ENCODE results near the gene SDC3. TPM values are rescaled to one million over a fixed set of nuclear protein-coding genes. Genes with fewer than 3 reads are reported as not detected.

Gene SDC3
- total RNA-seq, 1 experiment from 2014 or later: 7.7 TPM

DNA sequence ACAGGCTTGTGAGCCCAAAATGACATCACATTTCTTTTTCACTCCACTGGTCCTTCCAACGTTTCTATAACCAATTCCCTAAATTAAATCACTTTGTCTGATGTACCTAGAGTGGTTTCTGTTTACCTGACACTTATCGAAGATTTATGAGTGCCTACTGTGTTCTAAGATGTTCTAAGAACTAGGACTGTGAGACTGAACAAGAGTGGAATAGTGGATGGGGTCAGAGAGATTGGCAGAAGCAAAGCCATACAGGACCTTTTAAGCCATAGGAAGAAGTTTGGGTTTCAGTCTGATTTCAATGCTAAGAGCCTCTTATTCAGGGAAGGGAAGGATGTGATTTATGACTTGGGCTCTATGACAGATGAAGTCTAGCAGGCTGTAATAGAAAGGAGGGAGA, 78.7 kb downstream of the SDC3 start:
- Histone ChIP-seq H3K9me3 (ENCODE audit: low read depth, low read length, poor library complexity, severe bottlenecking) (no peaks in the 10 kb centered on the region), H3K27ac (ENCODE audit: low read depth, low read length, poor library complexity, severe bottlenecking) (no peak overlapping the region), H3K36me3 (ENCODE audit: insufficient read depth, low read length, poor library complexity, severe bottlenecking) (no peaks in the 10 kb centered on the region), H3K4me3 (ENCODE audit: low read depth, low read length, poor library complexity, severe bottlenecking) (no peak overlapping the region), H3K4me1 (ENCODE audit: insufficient read depth, low read length, poor library complexity, severe bottlenecking) (no peaks in the 10 kb centered on the region), H3K27me3 (replicated peaks; ENCODE audit: insufficient read depth, low read depth, low read length, poor library complexity) (peaks cover 51% of the 10 kb centered on the region)
- CTCF ChIA-PET: no interaction called here
- TF ChIP-seq EZH2 (IDR thresholded peaks at IDR 0.05; ENCODE audit: borderline replicate concordance, low read depth, low read length, poor library complexity, severe bottlenecking): no peak
- TF ChIP-seq, protein P1, sequence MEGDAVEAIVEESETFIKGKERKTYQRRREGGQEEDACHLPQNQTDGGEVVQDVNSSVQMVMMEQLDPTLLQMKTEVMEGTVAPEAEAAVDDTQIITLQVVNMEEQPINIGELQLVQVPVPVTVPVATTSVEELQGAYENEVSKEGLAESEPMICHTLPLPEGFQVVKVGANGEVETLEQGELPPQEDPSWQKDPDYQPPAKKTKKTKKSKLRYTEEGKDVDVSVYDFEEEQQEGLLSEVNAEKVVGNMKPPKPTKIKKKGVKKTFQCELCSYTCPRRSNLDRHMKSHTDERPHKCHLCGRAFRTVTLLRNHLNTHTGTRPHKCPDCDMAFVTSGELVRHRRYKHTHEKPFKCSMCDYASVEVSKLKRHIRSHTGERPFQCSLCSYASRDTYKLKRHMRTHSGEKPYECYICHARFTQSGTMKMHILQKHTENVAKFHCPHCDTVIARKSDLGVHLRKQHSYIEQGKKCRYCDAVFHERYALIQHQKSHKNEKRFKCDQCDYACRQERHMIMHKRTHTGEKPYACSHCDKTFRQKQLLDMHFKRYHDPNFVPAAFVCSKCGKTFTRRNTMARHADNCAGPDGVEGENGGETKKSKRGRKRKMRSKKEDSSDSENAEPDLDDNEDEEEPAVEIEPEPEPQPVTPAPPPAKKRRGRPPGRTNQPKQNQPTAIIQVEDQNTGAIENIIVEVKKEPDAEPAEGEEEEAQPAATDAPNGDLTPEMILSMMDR (conservative IDR thresholded peaks at IDR 0.05; ENCODE audit: low read depth, low read length): no peak
- DNase-seq (ENCODE audit: low spot score): no peak
- no TSS peak for BruUV-seq (replicated peaks)
- POLR2A ChIA-PET (ENCODE audit: low non-redundant PET): no interaction called here
- intact Hi-C loops (cut with micrococcal nuclease; ENCODE audit: unreplicated experiment): no loop called here

DNA sequence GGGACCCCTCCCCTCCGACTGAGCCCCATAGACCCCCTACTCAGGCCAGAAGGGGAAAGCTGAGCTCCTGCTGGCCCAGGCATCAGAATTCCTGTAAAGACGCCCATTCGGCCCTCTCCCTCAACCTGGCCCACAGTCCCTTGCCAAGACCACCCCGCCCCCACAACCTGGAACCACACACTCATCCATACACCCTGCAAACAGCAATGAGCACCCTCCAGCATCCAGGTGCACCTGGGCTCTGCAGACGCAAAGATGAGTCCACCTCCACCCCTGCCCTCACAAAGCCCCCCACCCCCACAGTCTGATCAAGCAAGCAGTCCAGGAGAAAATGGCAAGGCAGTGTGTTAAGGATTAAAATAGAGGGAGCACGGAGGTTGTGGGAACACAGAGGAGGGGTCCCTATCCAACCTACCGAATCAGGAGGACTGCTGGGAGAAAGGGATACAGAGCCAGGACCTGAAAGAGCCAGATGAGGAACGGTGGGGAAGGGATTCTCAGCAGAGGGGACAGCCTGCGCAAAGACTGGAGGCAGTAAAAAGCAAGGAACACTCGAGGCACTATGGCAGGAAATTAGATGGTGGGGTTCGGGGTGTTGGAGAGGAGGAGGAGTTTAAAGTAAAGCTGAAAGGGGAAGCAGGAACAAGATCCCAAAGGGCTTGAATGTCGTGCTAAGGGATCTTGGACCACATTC, 83.7 kb downstream of the SDC3 start:
- no peaks in the 10 kb centered on the region for H3K9me3 ChIP-seq (ENCODE audit: low read depth, low read length, poor library complexity, severe bottlenecking)
- CTCF ChIA-PET: no interaction called here
- POLR2A ChIA-PET (ENCODE audit: low non-redundant PET): no interaction called here
- no peak overlapping the region for H3K27ac ChIP-seq (ENCODE audit: low read depth, low read length, poor library complexity, severe bottlenecking)
- TF ChIP-seq, protein P1 (conservative IDR thresholded peaks at IDR 0.05; ENCODE audit: low read depth, low read length): no peak
- no peak for TF ChIP-seq EZH2 (IDR thresholded peaks at IDR 0.05; ENCODE audit: borderline replicate concordance, low read depth, low read length, poor library complexity, severe bottlenecking)
- BruUV-seq (replicated peaks): no TSS peak
- no peak for DNase-seq (ENCODE audit: low spot score)
- H3K36me3 ChIP-seq (ENCODE audit: insufficient read depth, low read length, poor library complexity, severe bottlenecking): no peaks in the 10 kb centered on the region
- intact Hi-C loops (cut with micrococcal nuclease; ENCODE audit: unreplicated experiment): no loop called here
- H3K4me3 ChIP-seq (ENCODE audit: low read depth, low read length, poor library complexity, severe bottlenecking): no peak overlapping the region
- H3K27me3 ChIP-seq (replicated peaks; ENCODE audit: insufficient read depth, low read depth, low read length, poor library complexity): peaks cover 35% of the 10 kb centered on the region
- peaks cover 6% of the 10 kb centered on the region for H3K4me1 ChIP-seq (ENCODE audit: insufficient read depth, low read length, poor library complexity, severe bottlenecking)

DNA sequence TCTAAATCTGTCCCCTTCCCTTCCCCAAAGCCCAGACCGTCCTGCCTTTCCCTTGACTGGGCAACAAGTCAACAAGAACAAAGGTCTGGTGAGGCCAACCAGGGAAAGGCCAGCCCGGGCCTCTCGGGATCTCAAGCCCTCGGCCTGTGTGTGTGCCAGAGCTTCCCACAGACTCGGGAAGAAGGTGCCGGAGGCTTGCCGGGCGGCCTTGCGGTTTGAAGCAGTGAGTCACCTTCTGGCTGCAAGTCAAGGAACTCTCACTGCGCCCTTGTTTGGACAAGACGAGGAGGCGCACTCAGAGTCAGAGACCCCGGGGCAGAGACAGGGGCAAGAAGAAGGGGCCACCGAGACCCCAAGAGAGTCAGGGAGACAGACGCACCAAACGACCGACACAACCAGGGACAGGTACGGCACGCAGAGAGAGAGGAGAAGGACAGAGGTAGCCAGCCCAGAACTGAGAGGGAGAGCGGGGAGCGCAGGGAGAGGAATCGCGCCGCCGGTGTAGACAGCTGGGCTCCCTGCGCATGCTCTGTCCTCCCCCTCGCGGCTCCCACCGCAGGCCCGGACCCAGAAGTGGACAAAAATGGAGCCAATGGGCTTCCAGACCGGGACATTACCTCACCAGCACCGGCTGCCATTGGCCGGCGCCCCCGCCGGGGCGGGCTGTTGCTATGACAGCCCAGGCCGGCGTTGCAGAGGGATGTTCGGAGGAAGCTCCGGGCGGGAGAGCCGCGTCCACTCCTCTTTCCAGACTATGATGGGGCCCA, 84.4 kb downstream of the SDC3 start:
- peak; percentile 97 for DNase-seq (ENCODE audit: low spot score)
- H3K4me1 ChIP-seq (ENCODE audit: insufficient read depth, low read length, poor library complexity, severe bottlenecking): peaks cover 6% of the 10 kb centered on the region
- no peaks in the 10 kb centered on the region for H3K9me3 ChIP-seq (ENCODE audit: low read depth, low read length, poor library complexity, severe bottlenecking)
- H3K27ac ChIP-seq (ENCODE audit: low read depth, low read length, poor library complexity, severe bottlenecking): no peak overlapping the region
- peaks cover 37% of the 10 kb centered on the region for H3K27me3 ChIP-seq (replicated peaks; ENCODE audit: insufficient read depth, low read depth, low read length, poor library complexity)
- intact Hi-C loops (cut with micrococcal nuclease; ENCODE audit: unreplicated experiment): no loop called here
- TF ChIP-seq EZH2 (IDR thresholded peaks at IDR 0.05; ENCODE audit: borderline replicate concordance, low read depth, low read length, poor library complexity, severe bottlenecking): no peak
- TF ChIP-seq, protein P1 (conservative IDR thresholded peaks at IDR 0.05; ENCODE audit: low read depth, low read length): no peak
- no TSS peak for BruUV-seq (replicated peaks)
- ChIA-PET POLR2A (ENCODE audit: low non-redundant PET) (no interaction called here), CTCF (no interaction called here)
- peak overlapping the region; percentile 32 for H3K4me3 ChIP-seq (ENCODE audit: low read depth, low read length, poor library complexity, severe bottlenecking)
- no peaks in the 10 kb centered on the region for H3K36me3 ChIP-seq (ENCODE audit: insufficient read depth, low read length, poor library complexity, severe bottlenecking)
